ENCODE results near the gene DEPDC7. TPM values are rescaled to one million over a fixed set of nuclear protein-coding genes. Genes with fewer than 3 reads are reported as not detected.
A peak's percentile ranks its signal among the peaks of the same experiment; 100 is the strongest.

The DEPDC7 gene
- polyA plus RNA-seq, 1 donor from 2014 or later, result 3.3 TPM

GRCh38 chr11:33013755-33014154, 1.9 kb upstream of the DEPDC7 start:
- no peak overlapping the region for H3K27ac ChIP-seq (ENCODE audit: low read length)
- no peaks in the 10 kb centered on the region for H4K20me1 ChIP-seq (ENCODE audit: insufficient read depth)
- no peaks in the 10 kb centered on the region for H3K36me3 ChIP-seq (ENCODE audit: insufficient read depth, low read length)
- H3K9me2 ChIP-seq (ENCODE audit: insufficient read depth, low read length), result no peaks in the 10 kb centered on the region
- no peak overlapping the region for H3K9ac ChIP-seq (ENCODE audit: low read length)
- H3K27me3 ChIP-seq (ENCODE audit: insufficient read depth, low read depth, low read length), result peaks cover 11% of the 10 kb centered on the region
- H2AFZ ChIP-seq (ENCODE audit: low read depth, low read length), result no peak overlapping the region
- no peaks in the 10 kb centered on the region for H3F3A ChIP-seq (ENCODE audit: insufficient read depth, low read length, poor library complexity, severe bottlenecking)
- H3K4me2 ChIP-seq (ENCODE audit: low read length), result no peak overlapping the region
- TF ChIP-seq CTCF (IDR thresholded peaks at IDR 0.05; ENCODE audit: poor library complexity, severe bottlenecking) (no peak), EZH2 (IDR thresholded peaks at IDR 0.05; ENCODE audit: borderline replicate concordance, insufficient read depth, low read length, poor library complexity, severe bottlenecking) (no peak), REST (IDR thresholded peaks at IDR 0.05; ENCODE audit: borderline replicate concordance) (no peak), POLR2AphosphoS5 (IDR thresholded peaks at IDR 0.05) (no peak), SMC3 (conservative IDR thresholded peaks at IDR 0.05; ENCODE audit: poor library complexity) (no peak), TAF1 (IDR thresholded peaks at IDR 0.05; ENCODE audit: low read depth) (no peak), EP300 (conservative IDR thresholded peaks at IDR 0.05; ENCODE audit: poor library complexity, severe bottlenecking) (no peak), MXI1 (conservative IDR thresholded peaks at IDR 0.05; ENCODE audit: poor library complexity, severe bottlenecking) (no peak), RAD21 (conservative IDR thresholded peaks at IDR 0.05) (no peak)
- H3K9me3 ChIP-seq (ENCODE audit: low read length), result no peaks in the 10 kb centered on the region
- no peak overlapping the region for H3K4me3 ChIP-seq (ENCODE audit: low read length)
- no peaks in the 10 kb centered on the region for H3K79me2 ChIP-seq (replicated peaks; ENCODE audit: insufficient read depth, low read length)

- no peak overlapping the region for H3K9ac ChIP-seq (ENCODE audit: low read length)
- no peak overlapping the region for H3K4me2 ChIP-seq (ENCODE audit: low read length)
- H3K9me3 ChIP-seq (ENCODE audit: low read length), result no peaks in the 10 kb centered on the region
- H3K9me2 ChIP-seq (ENCODE audit: insufficient read depth, low read length), result no peaks in the 10 kb centered on the region
- no peaks in the 10 kb centered on the region for H3K79me2 ChIP-seq (replicated peaks; ENCODE audit: insufficient read depth, low read length)
- H3F3A ChIP-seq (ENCODE audit: insufficient read depth, low read length, poor library complexity, severe bottlenecking), result no peaks in the 10 kb centered on the region
- H3K4me3 ChIP-seq (ENCODE audit: low read length), result peak overlapping the region; percentile 71
- no peak overlapping the region for H2AFZ ChIP-seq (ENCODE audit: low read depth, low read length)
- H3K27me3 ChIP-seq (ENCODE audit: insufficient read depth, low read depth, low read length), result peaks cover 11% of the 10 kb centered on the region
- no peaks in the 10 kb centered on the region for H4K20me1 ChIP-seq (ENCODE audit: insufficient read depth)
- H3K27ac ChIP-seq (ENCODE audit: low read length), result no peak overlapping the region
- H3K36me3 ChIP-seq (ENCODE audit: insufficient read depth, low read length), result no peaks in the 10 kb centered on the region
- TF ChIP-seq REST (IDR thresholded peaks at IDR 0.05; ENCODE audit: borderline replicate concordance) (no peak), MXI1 (conservative IDR thresholded peaks at IDR 0.05; ENCODE audit: poor library complexity, severe bottlenecking) (no peak)
Measured at GRCh38 chr11:33016654-33017053, 976 bp downstream of the DEPDC7 start.
